SH-SY5Y (cell line): ENCODE results near the gene MAPK12.

Experiments
- GATA2 ChIP-seq: IDR thresholded peaks from 2 replicates; pipeline ENCODE4 v1.6.1; 2011; ENCODE audit warnings: mild to moderate bottlenecking, low read depth, low read length
- GATA3 ChIP-seq: IDR thresholded peaks from 2 replicates; pipeline ENCODE4 v1.6.1; 2011; ENCODE audit warnings: low read depth, mild to moderate bottlenecking, low read length, moderate library complexity

DNA sequence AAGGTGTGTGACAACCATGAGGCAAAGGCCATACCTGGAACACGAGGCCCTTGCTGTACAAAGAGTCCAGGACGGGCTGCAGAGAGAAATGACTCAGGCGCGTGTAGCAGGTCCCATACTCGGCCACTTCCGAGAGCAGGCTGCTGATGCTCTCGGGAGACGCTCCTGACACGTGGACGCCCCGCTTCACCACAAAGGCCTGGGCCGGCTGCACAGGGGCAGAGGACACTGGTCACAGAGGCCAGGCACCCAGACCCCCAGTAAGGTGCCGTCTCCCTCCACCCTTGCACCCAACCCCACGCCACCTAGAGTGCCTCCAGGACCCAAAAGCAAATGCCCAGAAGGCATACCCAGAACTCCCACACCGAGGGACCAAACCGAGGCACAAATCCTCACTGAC is 32.1 kb downstream of the MAPK12 start:
- no peak for TF ChIP-seq GATA3
- no peak for TF ChIP-seq GATA2
